Adrenal gland (tissue), 12 donors: ENCODE data around the gene ANKRD11. TPM values are rescaled to one million over a fixed set of nuclear protein-coding genes. Genes with fewer than 3 reads are reported as not detected.
A peak's percentile ranks its signal among the peaks of the same experiment; 100 is the strongest.

Source experiments
- DNase-seq, 7 donors: peaks; one replicate each; pipeline ENCODE4 v3.0.0-alpha.2; 2019 to 2020
- H3K27ac ChIP-seq, 5 donors: fragments of 200-600 bp; sonication (generic) in 4 of 5; 1 replicate in 3 of 5; 2 replicates in 2 of 5; pipeline versions ENCODE4 v1.5.1 to v1.8.0; 2016 to 2020; ENCODE audit warnings: mild to moderate bottlenecking in 1 of 5
- H3K27me3 ChIP-seq: fragments of 200-600 bp; 2 replicates; pipeline ENCODE4 v1.8.0; 2021
- H3K36me3 ChIP-seq, 2 donors: fragments of 200-600 bp; replicated peaks in 1 of 2; 1 replicate in 1 of 2; 2 replicates in 1 of 2; pipeline versions ENCODE4 v1.5.1 to v1.8.0; 2018 to 2022
- H3K4me1 ChIP-seq, 2 donors: fragments of 200-600 bp; replicated peaks in 1 of 2; 1 replicate in 1 of 2; 2 replicates in 1 of 2; pipeline versions ENCODE4 v1.5.1 to v1.8.0; 2018 to 2021
- H3K4me3 ChIP-seq, 4 donors: fragments of 200-600 bp; sonication (generic) in 3 of 4; one replicate each; pipeline ENCODE4 v1.5.1; 2016 to 2018
- H3K9me3 ChIP-seq, 3 donors: fragments of 200-600 bp; sonication (generic) in 1 of 3; replicated peaks in 1 of 3; 1 replicate in 2 of 3; 2 replicates in 1 of 3; pipeline versions ENCODE4 v1.5.1 to v1.8.0; 2016 to 2021
- POLR2A ChIP-seq, 2 donors: fragments of 450-650 bp; IDR thresholded peaks; one replicate each; pipeline ENCODE4 v1.6.1; 2017; ENCODE audit warnings: antibody characterized with exemption in 2 of 2, mild to moderate bottlenecking in 2 of 2, moderate library complexity in 1 of 2
- WGBS, 4 donors: extraction: QIAGEN DNeasy Blood & Tissue Kit in 2 of 4; methylation state at CpG; one replicate each; pipeline versions ENCODE4 v1.1.5 to v1.1.7; 2013 to 2017; 5-methylcytosine and 5-hydroxymethylcytosine counted together
- intact Hi-C, 2 donors: fragments of 100-400 bp; cut with DNase I; formaldehyde crosslinking; loops; one replicate each; pipeline versions ENCODE4 v1.14.1 to v1.15.0; 2022 to 2023
- polyA plus RNA-seq, 3 donors: library from polyadenylated mRNA; stranded (reverse); fragments of 200-250 nt in 2 of 3; fragments of 350-450 nt in 1 of 3; fragmentation: Illumina TruSeq in 1 of 3; extraction: RNeasy Lipid Tissue Mini Kit (QIAGEN cat#74804) in 1 of 3; gene quantifications; one replicate each; pipeline ENCODE4 v1.2.3, GENCODE V29; 2013 to 2014
- total RNA-seq, 9 donors: library from RNA; depleted of rRNA in 4 of 9; stranded (reverse); fragments of >200 nt in 4 of 9; fragments of 120-200 nt in 1 of 9; fragmentation: NEBNext Ultra II Directional in 1 of 9; extraction: Animal tissue kit (Norgen Biotek cat#: 25700) in 1 of 9; gene quantifications; one replicate each; pipeline versions ENCODE4 v1.1.0 to v1.2.4, GENCODE V29; 2013 to 2023
- TF ChIP-seq, protein P1 (sequence below), 6 experiments: fragments of 450-650 bp in 4 of 6; fragments of 200-600 bp in 2 of 6; sonication (generic) in 1 of 6; IDR thresholded peaks; 1 replicate in 5 of 6; 2 replicates in 1 of 6; pipeline versions ENCODE4 v1.5.1 to v1.8.0; 2016 to 2021; ENCODE audit warnings: antibody characterized with exemption in 6 of 6, mild to moderate bottlenecking in 2 of 6, moderate library complexity in 1 of 6
- donor health status: healthy with polysubstance abuse.
- donor health status: Bipolar disorder and iron deficiency.
- donor health status: DM: yes; HTN: yes; CAD: no.
- donor health status: DM: no; HTN: no; CAD: no.
- donor health status: DM: no; HTN: no; CAD: no.
- donor health status: DM: yes; HTN: yes; CAD: no.

ANKRD11 gene
- total and polyA plus RNA-seq, 12 donors: 29.7 to 127 (median 80.1) TPM

DNA sequence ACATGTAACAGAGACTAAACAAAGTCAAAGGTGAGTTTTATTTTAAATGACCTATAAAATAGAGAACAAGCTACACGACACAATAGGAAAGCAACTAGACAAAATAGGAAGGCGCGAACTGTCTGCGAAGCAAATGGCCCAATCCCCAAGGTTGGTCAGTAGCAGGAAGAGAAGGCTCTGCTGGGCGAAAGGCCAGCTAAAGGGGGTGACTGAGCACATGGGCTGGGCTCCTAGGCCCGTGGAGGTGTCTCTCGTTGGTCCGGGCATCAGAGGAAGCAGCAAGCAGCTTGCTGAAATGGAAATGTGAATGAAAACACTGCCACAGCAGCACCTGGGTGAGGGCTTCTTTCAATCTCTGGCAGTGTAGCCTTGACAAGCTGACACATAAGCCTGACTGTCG, 143.5 kb downstream of the ANKRD11 start:
- H3K4me3 ChIP-seq: no peak overlapping the region
- no peaks in the 10 kb centered on the region for H3K9me3 ChIP-seq
- WGBS, 4 donors: 52 to 69% (median 56%) methylated on average over 9 of the region's 9 CpGs
- no peak for TF ChIP-seq POLR2A (IDR thresholded peaks at IDR 0.05)
- TF ChIP-seq, protein P1, sequence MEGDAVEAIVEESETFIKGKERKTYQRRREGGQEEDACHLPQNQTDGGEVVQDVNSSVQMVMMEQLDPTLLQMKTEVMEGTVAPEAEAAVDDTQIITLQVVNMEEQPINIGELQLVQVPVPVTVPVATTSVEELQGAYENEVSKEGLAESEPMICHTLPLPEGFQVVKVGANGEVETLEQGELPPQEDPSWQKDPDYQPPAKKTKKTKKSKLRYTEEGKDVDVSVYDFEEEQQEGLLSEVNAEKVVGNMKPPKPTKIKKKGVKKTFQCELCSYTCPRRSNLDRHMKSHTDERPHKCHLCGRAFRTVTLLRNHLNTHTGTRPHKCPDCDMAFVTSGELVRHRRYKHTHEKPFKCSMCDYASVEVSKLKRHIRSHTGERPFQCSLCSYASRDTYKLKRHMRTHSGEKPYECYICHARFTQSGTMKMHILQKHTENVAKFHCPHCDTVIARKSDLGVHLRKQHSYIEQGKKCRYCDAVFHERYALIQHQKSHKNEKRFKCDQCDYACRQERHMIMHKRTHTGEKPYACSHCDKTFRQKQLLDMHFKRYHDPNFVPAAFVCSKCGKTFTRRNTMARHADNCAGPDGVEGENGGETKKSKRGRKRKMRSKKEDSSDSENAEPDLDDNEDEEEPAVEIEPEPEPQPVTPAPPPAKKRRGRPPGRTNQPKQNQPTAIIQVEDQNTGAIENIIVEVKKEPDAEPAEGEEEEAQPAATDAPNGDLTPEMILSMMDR (IDR thresholded peaks at IDR 0.05): no peak
- no peaks in the 10 kb centered on the region for H3K27me3 ChIP-seq
- intact Hi-C loops: no loop called here
- no peak overlapping the region for H3K27ac ChIP-seq
- H3K36me3 ChIP-seq: no peaks in the 10 kb centered on the region
- peak in 3 of 7 donors; percentile 51 to 61 (median 58) for DNase-seq
- H3K4me1 ChIP-seq: peaks cover 0 to 29% of the 10 kb centered on the region in 2 donors

DNA sequence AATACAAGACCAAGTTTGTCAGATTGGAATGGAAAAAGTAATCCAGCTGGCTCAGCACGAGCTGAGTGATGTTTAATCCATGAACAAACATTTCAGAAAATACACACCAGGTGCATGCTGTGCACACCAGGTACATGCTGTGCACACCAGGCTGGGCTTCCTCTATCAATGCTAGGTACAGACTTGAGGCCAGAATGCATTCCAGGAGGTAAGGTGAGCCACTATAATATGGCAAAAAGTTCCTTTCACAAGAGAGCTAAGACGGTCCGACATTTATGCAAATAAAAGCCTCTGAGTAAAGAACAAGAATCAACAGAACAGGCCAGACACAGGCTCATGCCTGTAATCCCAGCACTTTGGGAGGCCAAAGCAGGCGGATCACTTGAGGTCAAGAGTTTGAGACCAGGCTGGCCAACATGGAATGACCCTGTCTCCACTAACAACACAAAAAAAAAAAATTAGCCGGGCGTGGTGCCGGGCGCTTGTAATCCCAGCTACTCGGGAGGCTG, 144.7 kb downstream of the ANKRD11 start:
- H3K27me3 ChIP-seq: no peaks in the 10 kb centered on the region
- peak overlapping the region in 1 of 5 donors; percentile 14 for H3K27ac ChIP-seq
- no peaks in the 10 kb centered on the region for H3K36me3 ChIP-seq
- intact Hi-C loops: no loop called here
- H3K9me3 ChIP-seq: no peaks in the 10 kb centered on the region
- WGBS, 4 donors: 77 to 90% (median 82%) methylated on average over 9 of the region's 9 CpGs
- no peak for TF ChIP-seq POLR2A (IDR thresholded peaks at IDR 0.05)
- TF ChIP-seq, protein P1 (IDR thresholded peaks at IDR 0.05): no peak
- H3K4me3 ChIP-seq: no peak overlapping the region
- peak in 1 of 7 donors; percentile 12 for DNase-seq
- H3K4me1 ChIP-seq: peaks cover 0 to 29% of the 10 kb centered on the region in 2 donors

- no peak overlapping the region for H3K4me3 ChIP-seq
- DNase-seq: peak in 1 of 7 donors; percentile 11
- H3K36me3 ChIP-seq: no peaks in the 10 kb centered on the region
- WGBS, 4 donors: 51 to 72% (median 69%) methylated on average over 16 to 20 of the region's 20 CpGs
- peaks cover 0 to 33% of the 10 kb centered on the region in 2 donors for H3K4me1 ChIP-seq
- intact Hi-C loops: no loop called here
- TF ChIP-seq, protein P1 (IDR thresholded peaks at IDR 0.05): no peak
- TF ChIP-seq POLR2A (IDR thresholded peaks at IDR 0.05): no peak
- no peaks in the 10 kb centered on the region for H3K27me3 ChIP-seq
- H3K27ac ChIP-seq: peak overlapping the region in 1 of 5 donors; percentile 14
- no peaks in the 10 kb centered on the region for H3K9me3 ChIP-seq
Observed at GRCh38 chr16:89344846-89345611, 145.3 kb downstream of the ANKRD11 start.

- WGBS, 4 donors: 66 to 74% (median 72%) methylated on average over 14 to 15 of the region's 15 CpGs
- Histone ChIP-seq H3K27ac (peak overlapping the region in 2 of 5 donors; percentile 13 to 38), H3K4me1 (peaks cover 0 to 33% of the 10 kb centered on the region in 2 donors), H3K27me3 (no peaks in the 10 kb centered on the region), H3K9me3 (no peaks in the 10 kb centered on the region), H3K4me3 (no peak overlapping the region), H3K36me3 (no peaks in the 10 kb centered on the region)
- DNase-seq: peak in 1 of 7 donors; percentile 14
- intact Hi-C loops: no loop called here
- TF ChIP-seq, protein P1 (IDR thresholded peaks at IDR 0.05): no peak
- no peak for TF ChIP-seq POLR2A (IDR thresholded peaks at IDR 0.05)
Observed at GRCh38 chr16:89344458-89344834, 145.9 kb downstream of the ANKRD11 start.
